OCI-LY3 (cell line): Measurements from ENCODE around the gene ZNF197.

Source experiments
- H2AFZ ChIP-seq: fragments of 200-600, 300-600 bp; shearing (Covaris generic); 2 replicates; pipeline ENCODE4 v1.6.0; 2014; ENCODE audit warnings: antibody characterized with exemption, low read depth, low read length
- H3K27ac ChIP-seq: fragments of 200-600, 300-600 bp; sonication (generic); 2 replicates; pipeline ENCODE4 v1.5.1; 2014; ENCODE audit warnings: mild to moderate bottlenecking, low read length, moderate library complexity, mixed read lengths
- H3K27me3 ChIP-seq: fragments of 200-600, 300-600 bp; sonication (generic); 2 replicates; pipeline ENCODE4 v1.6.1; 2014; ENCODE audit warnings: low read depth, low read length, mixed read lengths
- H3K36me3 ChIP-seq: fragments of 200-600, 300-600 bp; sonication (generic); replicated peaks from 2 replicates; pipeline ENCODE3; 2014; ENCODE audit warnings: low read depth, low read length, mixed read lengths
- H3K4me1 ChIP-seq: fragments of 300-600, 200-600 bp; sonication (generic); 2 replicates; pipeline ENCODE4 v1.6.1; 2014; ENCODE audit warnings: low read length, mixed read lengths
- H3K4me2 ChIP-seq: fragments of 200-600, 300-600 bp; sonication (generic); 2 replicates; pipeline ENCODE4 v1.6.1; 2014; ENCODE audit warnings: low read length, mixed read lengths
- H3K4me3 ChIP-seq: fragments of 300-600, 200-600 bp; sonication (generic); 2 replicates; pipeline ENCODE4 v1.5.1; 2014; ENCODE audit warnings: antibody characterized with exemption, mild to moderate bottlenecking, low read length, moderate library complexity
- H3K79me2 ChIP-seq: fragments of 300-600, 200-600 bp; shearing (Covaris generic); 2 replicates; pipeline ENCODE4 v1.6.1; 2014; ENCODE audit warnings: mild to moderate bottlenecking, low read length, mixed read lengths
- H3K9ac ChIP-seq: fragments of 300-600, 200-600 bp; shearing (Covaris generic); 2 replicates; pipeline ENCODE4 v1.6.0; 2014; ENCODE audit warnings: mild to moderate bottlenecking, low read length, moderate library complexity
- H3K9me3 ChIP-seq: fragments of 200-600, 300-600 bp; shearing (Covaris generic); 2 replicates; pipeline ENCODE4 v1.6.1; 2014; ENCODE audit warnings: low read length, mixed read lengths; ENCODE audit not compliant: insufficient read depth
- H4K20me1 ChIP-seq: fragments of 200-600, 300-600 bp; sonication (generic); 2 replicates; pipeline ENCODE4 v1.6.1; 2016; ENCODE audit warnings: low read length, mixed read lengths; ENCODE audit not compliant: insufficient read depth
- EZH2phosphoT487 ChIP-seq: fragments of 200-600 bp; shearing (Covaris generic); IDR thresholded peaks from 2 replicates; pipeline ENCODE4 v1.6.1; 2018; ENCODE audit warnings: antibody characterized with exemption, mixed run types, low read depth
- TF ChIP-seq, protein P1 (sequence below): fragments of 200-600, 300-600 bp; sonication (generic); IDR thresholded peaks from 2 replicates; pipeline ENCODE4 v1.5.1; 2014; ENCODE audit warnings: antibody characterized with exemption, low read length, low read depth

ZNF197 gene

GRCh38 chr3:44584646-44585501 lies 40.0 kb upstream of the ZNF197 start, which contains the start of gene ZNF660:
Gene ZNF660, plus strand, starts transcription at chr3:44584964. Its CDS starts 9,230 bp downstream, at chr3:44594194.
- H3K79me2 ChIP-seq, result no peaks in the 10 kb centered on the region
- no peak within 1 kb of the TSS; the same call in 1 of the 2 replicates for H2AFZ ChIP-seq
- peak within 1 kb of the TSS; percentile 45 for H3K4me2 ChIP-seq
- H4K20me1 ChIP-seq, result no peaks in the 10 kb centered on the region
- H3K4me3 ChIP-seq, result peak within 1 kb of the TSS; percentile 18; the same call in 1 of the 2 replicates
- 0 out of 2 replicates have a peak, but pooled peaks cover 3% of the 10 kb centered on the region for H3K9me3 ChIP-seq
- TF ChIP-seq, protein P1, sequence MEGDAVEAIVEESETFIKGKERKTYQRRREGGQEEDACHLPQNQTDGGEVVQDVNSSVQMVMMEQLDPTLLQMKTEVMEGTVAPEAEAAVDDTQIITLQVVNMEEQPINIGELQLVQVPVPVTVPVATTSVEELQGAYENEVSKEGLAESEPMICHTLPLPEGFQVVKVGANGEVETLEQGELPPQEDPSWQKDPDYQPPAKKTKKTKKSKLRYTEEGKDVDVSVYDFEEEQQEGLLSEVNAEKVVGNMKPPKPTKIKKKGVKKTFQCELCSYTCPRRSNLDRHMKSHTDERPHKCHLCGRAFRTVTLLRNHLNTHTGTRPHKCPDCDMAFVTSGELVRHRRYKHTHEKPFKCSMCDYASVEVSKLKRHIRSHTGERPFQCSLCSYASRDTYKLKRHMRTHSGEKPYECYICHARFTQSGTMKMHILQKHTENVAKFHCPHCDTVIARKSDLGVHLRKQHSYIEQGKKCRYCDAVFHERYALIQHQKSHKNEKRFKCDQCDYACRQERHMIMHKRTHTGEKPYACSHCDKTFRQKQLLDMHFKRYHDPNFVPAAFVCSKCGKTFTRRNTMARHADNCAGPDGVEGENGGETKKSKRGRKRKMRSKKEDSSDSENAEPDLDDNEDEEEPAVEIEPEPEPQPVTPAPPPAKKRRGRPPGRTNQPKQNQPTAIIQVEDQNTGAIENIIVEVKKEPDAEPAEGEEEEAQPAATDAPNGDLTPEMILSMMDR, result no peak
- TF ChIP-seq EZH2phosphoT487, result no peak
- H3K27me3 ChIP-seq, result no peaks in the 10 kb centered on the region
- peak within 1 kb of the TSS; percentile 75 for H3K27ac ChIP-seq
- no peaks in the 10 kb centered on the region for H3K36me3 ChIP-seq
- peaks cover 19% of the 10 kb centered on the region for H3K4me1 ChIP-seq
- H3K9ac ChIP-seq, result no peak within 1 kb of the TSS; the same call in 1 of the 2 replicates

- no peaks in the 10 kb centered on the region for H3K36me3 ChIP-seq
- H3K4me2 ChIP-seq, result no peak overlapping the region
- no peak overlapping the region for H3K4me3 ChIP-seq
- H3K27me3 ChIP-seq, result no peaks in the 10 kb centered on the region
- peaks cover 11% of the 10 kb centered on the region for H3K9me3 ChIP-seq
- no peak overlapping the region for H3K27ac ChIP-seq
- TF ChIP-seq, protein P1, result no peak
- no peak for TF ChIP-seq EZH2phosphoT487
- no peaks in the 10 kb centered on the region for H4K20me1 ChIP-seq
- no peaks in the 10 kb centered on the region for H3K79me2 ChIP-seq
- peaks cover 4% of the 10 kb centered on the region; the same call in 1 of the 2 replicates for H3K4me1 ChIP-seq
- H2AFZ ChIP-seq, result no peak overlapping the region
- H3K9ac ChIP-seq, result no peak overlapping the region
These were observed 28.2 kb upstream of the ZNF197 start for GRCh38 chr3:44596621-44597020.

DNA sequence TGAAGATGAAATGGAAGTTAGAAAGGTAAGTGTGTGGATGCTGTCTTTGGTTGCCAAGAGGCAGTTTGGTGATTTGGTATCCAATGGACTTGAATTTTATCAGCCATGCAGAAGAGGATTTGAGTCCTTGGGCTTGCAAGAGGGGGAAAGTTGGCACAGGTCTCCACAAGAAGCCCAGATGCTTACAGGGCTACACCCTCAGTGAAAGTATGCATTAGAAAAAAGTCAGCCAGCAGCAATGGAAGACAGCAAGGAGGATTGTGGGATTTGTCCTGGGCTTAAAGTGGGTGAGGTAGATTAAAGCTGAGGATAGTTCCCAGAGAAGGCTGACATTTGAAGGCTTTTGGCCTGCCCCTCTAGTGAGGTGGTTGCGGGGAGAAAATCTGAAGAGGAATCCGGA lies 23.1 kb upstream of the ZNF197 start:
- no peak overlapping the region for H3K27ac ChIP-seq
- no peak overlapping the region for H2AFZ ChIP-seq
- no peaks in the 10 kb centered on the region for H4K20me1 ChIP-seq
- no peaks in the 10 kb centered on the region for H3K9me3 ChIP-seq
- H3K4me3 ChIP-seq, result no peak overlapping the region
- H3K4me1 ChIP-seq, result no peaks in the 10 kb centered on the region
- no peak overlapping the region for H3K9ac ChIP-seq
- no peaks in the 10 kb centered on the region for H3K36me3 ChIP-seq
- no peak for TF ChIP-seq EZH2phosphoT487
- TF ChIP-seq, protein P1, result no peak
- no peaks in the 10 kb centered on the region for H3K27me3 ChIP-seq
- H3K79me2 ChIP-seq, result no peaks in the 10 kb centered on the region
- no peak overlapping the region for H3K4me2 ChIP-seq

DNA sequence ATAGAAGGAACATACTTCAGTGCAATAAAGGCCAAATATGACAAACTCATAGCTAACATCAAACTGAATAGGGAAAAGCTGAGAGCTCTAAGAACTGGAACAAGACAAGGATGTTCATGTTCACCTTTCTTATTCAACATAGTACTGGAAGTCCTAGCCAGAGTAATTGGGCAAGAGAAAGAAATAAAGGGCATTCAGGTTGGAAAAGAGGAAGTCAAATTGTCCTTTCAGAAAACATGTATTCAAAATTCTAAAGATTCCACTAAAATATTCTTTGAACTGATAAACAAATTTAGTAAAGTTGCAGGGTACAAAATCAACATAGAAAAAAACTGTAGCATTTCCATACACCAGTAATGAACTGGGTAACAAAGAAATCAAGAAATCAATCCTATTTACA lies 12.2 kb upstream of the ZNF197 start:
- Histone ChIP-seq H3K4me3 (no peak overlapping the region), H3K27me3 (no peaks in the 10 kb centered on the region)
- TF ChIP-seq EZH2phosphoT487, result no peak
- TF ChIP-seq, protein P1, result no peak

More for the DNA sequence above, 12.2 kb upstream of the ZNF197 start:
- Histone ChIP-seq H3K79me2 (no peaks in the 10 kb centered on the region), H3K9me3 (no peaks in the 10 kb centered on the region), H2AFZ (no peak overlapping the region), H4K20me1 (no peaks in the 10 kb centered on the region), H3K36me3 (no peaks in the 10 kb centered on the region), H3K9ac (no peak overlapping the region), H3K27ac (no peak overlapping the region), H3K4me1 (peaks cover 11% of the 10 kb centered on the region; the same call in 1 of the 2 replicates), H3K4me2 (no peak overlapping the region)
